ENCODE data around the gene TRIM77. TPM values are rescaled to one million over a fixed set of nuclear protein-coding genes. Genes with fewer than 3 reads are reported as not detected.
"Not testable (repeated sequence)": the region's sequence is repeated elsewhere in the genome, so short reads cannot be mapped to it uniquely, and the experiment has no call there.

Gene TRIM77
- not detected in 2 replicates for total RNA-seq

GRCh38 chr11:89709999-89710398, at the start of gene TRIM77:
Gene TRIM77 (plus strand): TSS chr11:89710299. CDS start chr11:89710299, 0 bp downstream.
- H3K4me3 ChIP-seq (ENCODE audit: low read depth, low read length); H3K36me3 ChIP-seq (ENCODE audit: control insufficient read depth, insufficient read depth, low read length); H3K27me3 ChIP-seq (ENCODE audit: control insufficient read depth, insufficient read depth, low read length); DNase-seq (ENCODE audit: low read depth): not testable (repeated sequence)

DNA sequence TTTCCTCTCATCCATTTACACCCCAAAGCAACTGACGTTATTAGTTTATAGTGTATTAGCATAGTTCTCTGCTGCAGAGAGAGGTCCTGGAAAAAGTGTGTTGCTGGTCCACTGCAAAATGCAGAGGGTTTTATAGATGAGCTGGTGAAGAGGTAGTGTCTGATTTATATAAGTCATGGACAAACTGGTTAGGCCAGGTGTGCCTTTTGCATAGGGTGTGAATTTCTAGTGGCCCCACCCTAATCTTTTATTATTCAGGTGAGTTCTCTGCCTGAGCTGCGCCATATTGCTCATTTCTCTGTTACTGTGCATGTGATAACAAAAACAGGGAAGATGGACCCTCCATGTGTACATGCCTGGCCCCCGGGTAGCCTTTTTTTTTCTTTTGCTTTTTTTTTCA, 43.1 kb upstream of the TRIM77 start:
- no peak for DNase-seq (ENCODE audit: low read depth)
- TF ChIP-seq, protein P1, sequence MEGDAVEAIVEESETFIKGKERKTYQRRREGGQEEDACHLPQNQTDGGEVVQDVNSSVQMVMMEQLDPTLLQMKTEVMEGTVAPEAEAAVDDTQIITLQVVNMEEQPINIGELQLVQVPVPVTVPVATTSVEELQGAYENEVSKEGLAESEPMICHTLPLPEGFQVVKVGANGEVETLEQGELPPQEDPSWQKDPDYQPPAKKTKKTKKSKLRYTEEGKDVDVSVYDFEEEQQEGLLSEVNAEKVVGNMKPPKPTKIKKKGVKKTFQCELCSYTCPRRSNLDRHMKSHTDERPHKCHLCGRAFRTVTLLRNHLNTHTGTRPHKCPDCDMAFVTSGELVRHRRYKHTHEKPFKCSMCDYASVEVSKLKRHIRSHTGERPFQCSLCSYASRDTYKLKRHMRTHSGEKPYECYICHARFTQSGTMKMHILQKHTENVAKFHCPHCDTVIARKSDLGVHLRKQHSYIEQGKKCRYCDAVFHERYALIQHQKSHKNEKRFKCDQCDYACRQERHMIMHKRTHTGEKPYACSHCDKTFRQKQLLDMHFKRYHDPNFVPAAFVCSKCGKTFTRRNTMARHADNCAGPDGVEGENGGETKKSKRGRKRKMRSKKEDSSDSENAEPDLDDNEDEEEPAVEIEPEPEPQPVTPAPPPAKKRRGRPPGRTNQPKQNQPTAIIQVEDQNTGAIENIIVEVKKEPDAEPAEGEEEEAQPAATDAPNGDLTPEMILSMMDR (IDR thresholded peaks at IDR 0.05; ENCODE audit: insufficient read depth, low read length, poor library complexity, severe bottlenecking) = no peak
- H3K27me3 ChIP-seq (ENCODE audit: control insufficient read depth, insufficient read depth, low read length) = no peaks in the 10 kb centered on the region
- no peaks in the 10 kb centered on the region for H3K36me3 ChIP-seq (ENCODE audit: control insufficient read depth, insufficient read depth, low read length)
- no peak overlapping the region for H3K4me3 ChIP-seq (ENCODE audit: low read depth, low read length)

GRCh38 chr11:89668158-89668557, 41.9 kb upstream of the TRIM77 start:
- H3K4me3 ChIP-seq (ENCODE audit: low read depth, low read length); H3K36me3 ChIP-seq (ENCODE audit: control insufficient read depth, insufficient read depth, low read length); DNase-seq (ENCODE audit: low read depth); H3K27me3 ChIP-seq (ENCODE audit: control insufficient read depth, insufficient read depth, low read length): not testable (repeated sequence)

DNA sequence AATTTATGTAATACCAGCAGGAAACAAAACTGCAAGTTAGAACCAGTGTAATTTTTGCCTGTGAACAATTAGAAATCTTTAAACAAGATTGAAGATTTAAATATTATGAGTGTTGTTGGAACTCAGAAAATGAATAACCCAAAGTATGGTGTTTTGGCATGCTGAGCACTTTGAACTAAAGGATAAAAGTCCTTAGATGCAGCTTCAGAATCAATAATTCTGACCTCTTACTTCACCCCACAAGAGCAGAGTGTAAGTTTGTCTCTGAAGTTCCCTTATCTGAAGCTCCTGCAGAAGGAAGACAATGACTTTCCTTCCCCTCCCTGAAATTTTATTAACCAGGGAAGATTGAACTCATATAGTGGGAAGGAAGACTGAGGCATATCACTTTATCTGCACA, 40.5 kb upstream of the TRIM77 start:
- H3K27me3 ChIP-seq (ENCODE audit: control insufficient read depth, insufficient read depth, low read length); DNase-seq (ENCODE audit: low read depth); H3K4me3 ChIP-seq (ENCODE audit: low read depth, low read length); H3K36me3 ChIP-seq (ENCODE audit: control insufficient read depth, insufficient read depth, low read length): not testable (repeated sequence)

DNA sequence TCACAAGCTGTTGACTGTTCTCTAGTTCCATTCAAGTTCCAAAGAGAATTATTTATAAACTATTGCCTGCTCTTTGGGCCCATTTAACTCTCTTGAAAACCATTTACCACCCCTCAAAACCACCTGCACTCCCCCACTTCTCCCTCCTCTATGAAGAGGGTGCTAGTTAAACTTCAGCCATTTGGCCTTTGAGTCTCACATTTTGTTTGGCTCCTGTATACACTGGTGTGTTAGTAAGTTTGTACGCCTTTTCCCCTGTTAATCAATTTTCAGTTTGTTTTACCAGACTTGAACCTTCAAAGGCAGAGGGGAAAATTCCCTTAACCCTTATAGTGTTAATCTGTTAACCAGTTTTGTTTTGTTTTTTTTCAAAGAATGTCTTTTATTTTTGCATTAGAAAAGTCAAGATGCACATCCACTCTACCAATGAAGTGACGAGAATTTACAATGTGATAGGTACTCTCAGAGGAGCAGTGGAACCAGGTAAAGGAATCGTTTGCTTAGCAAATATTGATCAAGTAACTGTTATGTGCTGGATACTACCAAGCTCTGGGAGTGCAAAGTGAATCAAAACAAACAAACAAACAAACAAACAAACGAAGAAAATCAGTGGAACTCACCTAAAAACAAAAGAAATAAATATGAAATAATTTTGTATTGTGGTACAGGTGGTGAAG, 40.0 kb upstream of the TRIM77 start:
- not testable (repeated sequence) for H3K4me3 ChIP-seq (ENCODE audit: low read depth, low read length); H3K36me3 ChIP-seq (ENCODE audit: control insufficient read depth, insufficient read depth, low read length); H3K27me3 ChIP-seq (ENCODE audit: control insufficient read depth, insufficient read depth, low read length); DNase-seq (ENCODE audit: low read depth)

GRCh38 chr11:89672547-89672946, 37.6 kb upstream of the TRIM77 start:
- H3K4me3 ChIP-seq (ENCODE audit: low read depth, low read length); H3K36me3 ChIP-seq (ENCODE audit: control insufficient read depth, insufficient read depth, low read length); DNase-seq (ENCODE audit: low read depth); H3K27me3 ChIP-seq (ENCODE audit: control insufficient read depth, insufficient read depth, low read length): not testable (repeated sequence)

DNA sequence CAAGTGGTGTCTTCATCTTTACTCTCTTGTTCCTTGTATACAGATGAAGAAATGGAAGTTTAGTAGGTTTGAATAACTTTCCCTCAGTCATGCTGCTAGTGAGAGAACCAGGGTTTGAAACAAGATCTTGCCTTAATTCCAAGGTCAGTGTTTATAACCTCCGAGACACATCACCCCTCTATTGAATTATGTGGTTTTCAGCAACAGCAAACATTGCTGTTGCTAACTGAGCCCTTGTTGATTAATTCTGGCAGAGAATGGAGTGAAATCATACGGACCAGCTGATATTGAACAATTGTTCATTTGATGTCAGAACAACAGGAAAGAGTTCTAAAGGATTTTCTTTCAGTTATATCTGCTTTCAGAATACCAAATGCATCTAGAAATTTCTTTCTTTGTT, 36.7 kb upstream of the TRIM77 start:
- not testable (repeated sequence) for H3K27me3 ChIP-seq (ENCODE audit: control insufficient read depth, insufficient read depth, low read length); DNase-seq (ENCODE audit: low read depth); H3K4me3 ChIP-seq (ENCODE audit: low read depth, low read length); H3K36me3 ChIP-seq (ENCODE audit: control insufficient read depth, insufficient read depth, low read length)

- DNase-seq (ENCODE audit: low read depth); H3K36me3 ChIP-seq (ENCODE audit: control insufficient read depth, insufficient read depth, low read length): not testable (repeated sequence)
These were observed 34.7 kb upstream of the TRIM77 start for GRCh38 chr11:89675383-89675782.

DNA sequence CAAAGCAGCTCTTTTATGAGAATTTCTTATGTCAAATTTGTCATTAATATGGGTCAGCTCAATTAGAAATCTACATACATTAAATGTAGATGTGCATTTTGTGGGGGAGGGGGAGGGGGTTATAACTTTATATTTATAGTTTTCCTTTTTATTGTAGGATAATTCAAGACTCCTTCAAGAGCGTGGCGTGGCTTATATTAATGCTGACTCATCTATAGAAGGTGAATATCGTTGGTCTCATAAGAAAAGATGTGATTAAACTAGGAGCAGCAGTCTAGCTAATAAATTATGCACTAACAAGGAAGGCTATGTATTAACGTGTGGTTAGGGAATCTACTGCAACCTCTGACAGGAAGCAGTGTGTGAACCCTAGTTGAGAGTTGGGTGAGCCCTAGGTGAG, 34.2 kb upstream of the TRIM77 start:
- not testable (repeated sequence) for H3K4me3 ChIP-seq (ENCODE audit: low read depth, low read length); H3K36me3 ChIP-seq (ENCODE audit: control insufficient read depth, insufficient read depth, low read length); DNase-seq (ENCODE audit: low read depth); H3K27me3 ChIP-seq (ENCODE audit: control insufficient read depth, insufficient read depth, low read length)

More at GRCh38 chr11:89675383-89675782, 34.7 kb upstream of the TRIM77 start:
- not testable (repeated sequence) for H3K27me3 ChIP-seq (ENCODE audit: control insufficient read depth, insufficient read depth, low read length); H3K4me3 ChIP-seq (ENCODE audit: low read depth, low read length)

DNA sequence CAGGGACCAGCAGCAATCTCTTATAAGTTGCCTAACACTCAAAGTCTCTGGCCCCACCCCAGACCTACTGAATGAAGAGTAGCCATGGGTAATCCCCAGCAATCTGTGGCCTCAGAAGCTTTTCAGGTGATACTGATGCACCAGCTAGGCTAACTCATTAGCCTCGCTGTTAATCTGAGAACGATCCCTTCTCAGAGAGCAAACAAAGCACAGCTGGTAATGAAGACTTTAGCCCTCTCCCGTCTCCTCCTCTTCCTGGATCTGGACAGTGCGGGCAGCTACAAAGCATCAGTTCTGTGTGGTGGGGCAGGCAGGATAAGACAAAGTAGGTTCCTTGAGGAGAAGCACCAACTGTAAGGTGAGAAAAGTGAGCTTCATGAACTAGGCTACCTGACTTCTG, 3.0 kb upstream of the TRIM77 start:
- not testable (repeated sequence) for H3K27me3 ChIP-seq (ENCODE audit: control insufficient read depth, insufficient read depth, low read length); H3K4me3 ChIP-seq (ENCODE audit: low read depth, low read length); DNase-seq (ENCODE audit: low read depth); H3K36me3 ChIP-seq (ENCODE audit: control insufficient read depth, insufficient read depth, low read length)

GRCh38 chr11:89724866-89725498, 14.9 kb downstream of the TRIM77 start:
- H3K4me3 ChIP-seq (ENCODE audit: low read depth, low read length); H3K27me3 ChIP-seq (ENCODE audit: control insufficient read depth, insufficient read depth, low read length); DNase-seq (ENCODE audit: low read depth); H3K36me3 ChIP-seq (ENCODE audit: control insufficient read depth, insufficient read depth, low read length): not testable (repeated sequence)

GRCh38 chr11:89730215-89730614, 20.1 kb downstream of the TRIM77 start:
- H3K27me3 ChIP-seq (ENCODE audit: control insufficient read depth, insufficient read depth, low read length); H3K36me3 ChIP-seq (ENCODE audit: control insufficient read depth, insufficient read depth, low read length); DNase-seq (ENCODE audit: low read depth); H3K4me3 ChIP-seq (ENCODE audit: low read depth, low read length): not testable (repeated sequence)
